Fibroblast of the aortic adventitia (primary cell): Measurements from ENCODE around the gene TNNC2. TPM values are rescaled to one million over a fixed set of nuclear protein-coding genes. Genes with fewer than 3 reads are reported as not detected.

Experiments used
- DNase-seq: peaks from one replicate; pipeline ENCODE4 v3.0.0-alpha.2; 2010; ENCODE audit warnings: low read depth
- H3K4me3 ChIP-seq: 2 replicates; pipeline ENCODE4 v1.5.1; 2011; ENCODE audit warnings: low read depth, mild to moderate bottlenecking, control low read depth, low read length, moderate library complexity
- CTCF ChIP-seq: IDR thresholded peaks from 2 replicates; pipeline ENCODE4 v1.5.1; 2011; ENCODE audit warnings: mild to moderate bottlenecking, low read length, control low read depth, inconsistent platforms; ENCODE audit not compliant: insufficient read depth
- total RNA-seq: library from RNA; depleted of rRNA; stranded (reverse); fragments of >200 nt; gene quantifications from 2 replicates; pipeline ENCODE4 v1.2.3, GENCODE V29; 2012; ENCODE audit warnings: low replicate concordance

TNNC2 gene
- total RNA-seq, 1 donor = 0.45 TPM

GRCh38 chr20:45840700-45841198, 13.6 kb upstream of the TNNC2 start:
- TF ChIP-seq CTCF = no peak

DNA sequence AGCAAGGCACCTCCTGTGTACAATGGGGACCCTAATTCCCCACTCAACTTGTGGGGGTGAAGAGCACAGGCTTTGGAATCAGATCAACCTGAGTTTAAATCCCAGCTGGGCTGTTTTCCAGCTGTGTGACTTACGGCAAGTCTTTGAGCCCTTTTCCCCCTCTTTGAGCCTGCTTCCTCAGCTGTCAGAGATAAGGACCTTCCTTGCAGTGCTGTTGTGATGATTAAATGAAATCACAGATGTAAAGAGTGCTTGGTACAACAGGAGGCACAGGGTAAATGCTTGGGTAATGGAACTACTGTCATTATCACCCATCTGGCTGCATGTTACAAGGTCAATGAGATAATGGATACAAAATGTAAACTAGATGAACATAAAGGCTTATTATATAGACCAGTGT, 9.7 kb upstream of the TNNC2 start:
- DNase-seq = peak; percentile 70
- no peak for TF ChIP-seq CTCF
- H3K4me3 ChIP-seq = peak overlapping the region; percentile 52

More at GRCh38 chr20:45840700-45841198, 13.6 kb upstream of the TNNC2 start:
- DNase-seq = no peak
- no peak overlapping the region for H3K4me3 ChIP-seq

GRCh38 chr20:45835825-45836224, 8.7 kb upstream of the TNNC2 start:
- H3K4me3 ChIP-seq = peak overlapping the region; percentile 90
- peak; percentile 92 for DNase-seq
- no peak for TF ChIP-seq CTCF

GRCh38 chr20:45835329-45835765, 8.2 kb upstream of the TNNC2 start:
- H3K4me3 ChIP-seq = peak overlapping the region; percentile 90
- TF ChIP-seq CTCF = peak; percentile 27
- peak; percentile 48 for DNase-seq

- DNase-seq = no peak
- peak overlapping the region; percentile 90 for H3K4me3 ChIP-seq
- TF ChIP-seq CTCF = no peak
These were observed 7.7 kb upstream of the TNNC2 start for GRCh38 chr20:45834797-45835161.

DNA sequence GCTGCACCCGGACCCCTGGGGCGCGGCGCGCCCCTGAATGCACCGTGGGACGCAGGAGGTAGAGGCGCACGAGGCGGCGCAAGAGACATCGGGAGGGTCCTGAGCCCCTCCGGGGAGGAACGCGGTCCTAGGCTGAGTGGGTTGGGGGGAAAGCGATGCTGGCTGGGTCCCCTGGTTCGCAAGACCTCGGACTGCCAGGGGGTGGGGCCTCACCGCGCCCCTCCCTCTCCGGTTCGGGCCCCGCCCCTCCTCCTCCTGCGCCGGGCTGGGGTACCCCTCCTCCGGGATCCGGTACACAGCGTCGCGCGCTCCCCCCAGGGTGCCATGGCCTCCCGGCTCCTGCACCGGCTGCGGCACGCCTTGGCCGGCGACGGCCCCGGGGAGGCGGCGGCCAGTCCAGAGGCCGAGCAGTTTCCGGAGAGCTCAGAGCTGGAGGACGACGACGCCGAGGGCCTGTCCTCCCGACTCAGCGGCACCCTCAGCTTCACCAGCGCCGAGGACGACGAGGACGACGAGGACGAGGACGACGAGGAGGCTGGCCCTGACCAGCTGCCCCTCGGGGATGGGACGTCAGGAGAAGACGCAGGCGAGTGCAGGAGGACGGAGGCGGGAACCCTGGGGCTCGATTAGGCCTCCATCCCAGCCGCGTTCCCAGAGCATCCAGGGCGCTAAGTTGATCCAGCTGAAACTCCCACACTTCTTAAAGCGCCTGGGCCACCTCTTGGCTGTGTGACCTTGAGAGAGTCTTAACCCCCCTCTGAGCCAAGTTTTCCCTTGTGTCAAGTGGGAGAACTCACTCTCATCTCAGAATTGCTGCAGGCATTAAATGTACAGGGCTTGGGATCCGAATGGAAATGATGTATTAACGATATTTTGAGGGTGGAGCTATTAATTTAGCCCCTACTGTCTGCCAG, 7.0 kb upstream of the TNNC2 start:
- peak; percentile 66 for DNase-seq
- TF ChIP-seq CTCF = no peak

More for the DNA sequence above, 7.0 kb upstream of the TNNC2 start:
- peak overlapping the region; percentile 90 for H3K4me3 ChIP-seq
